ENCODE measurements around the gene HPS4. TPM values are rescaled to one million over a fixed set of nuclear protein-coding genes. Genes with fewer than 3 reads are reported as not detected.

The HPS4 gene
- total and polyA plus RNA-seq, 2 of the 8 experiments (the other 6 are each of a cell fraction or from before 2014, with no cell fraction given) = 28.0 to 35.2 TPM

DNA sequence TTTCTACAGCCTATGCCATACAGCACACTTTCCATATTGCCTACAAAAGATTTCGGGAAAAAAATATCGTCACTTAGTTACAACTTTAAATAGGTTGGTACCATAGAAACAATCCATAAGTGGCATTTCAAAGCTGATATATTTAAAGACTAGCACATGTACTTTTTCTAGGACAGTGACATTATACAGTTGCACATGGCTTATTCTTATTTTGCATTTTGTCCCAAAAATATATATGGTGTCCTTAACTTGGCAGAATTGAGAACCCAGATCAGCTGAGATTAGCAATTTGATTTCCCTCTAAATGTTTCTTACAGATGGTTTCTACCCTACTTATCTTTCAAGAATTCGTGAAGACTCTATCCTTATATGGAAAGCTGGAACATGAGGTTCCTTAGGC, 32.3 kb upstream of the HPS4 start:
- Histone ChIP-seq H2BK15ac (ENCODE audit: low read length) (no peak overlapping the region), H2AFZ (ENCODE audit: low read length) (no peak overlapping the region), H3K23me2 (ENCODE audit: low read depth, low read length) (peaks cover 6% of the 10 kb centered on the region; the same call in 1 of the 2 replicates), H4K20me1 (replicated peaks in 1 of 2; ENCODE audit: control insufficient read depth in 1 of 2, insufficient read depth in 2 of 2, low read length in 2 of 2) (no peaks in the 10 kb centered on the region), H3K36me3 (ENCODE audit: control insufficient read depth in 2 of 4, insufficient read depth in 4 of 4, low read length in 3 of 4) (no peaks in the 10 kb centered on the region), H3K18ac (ENCODE audit: extremely low read depth, low read length) (no peak overlapping the region), H3K4me2 (ENCODE audit: insufficient read depth in 1 of 2, low read depth in 2 of 2, low read length in 2 of 2) (no peak overlapping the region), H3K4me1 (replicated peaks in 1 of 4; ENCODE audit: control insufficient read depth in 3 of 4, insufficient read depth in 4 of 4, low read length in 3 of 4) (peaks cover 0 to 5% (median 3%) of the 10 kb centered on the region in 4 experiments; a peak in 3 of 7 replicates), H2BK120ac (replicated peaks; ENCODE audit: low read depth, low read length) (no peak overlapping the region), H3K27me3 (replicated peaks in 1 of 4; ENCODE audit: control insufficient read depth in 3 of 4, extremely low read depth in 1 of 4, insufficient read depth in 3 of 4, low read length in 3 of 4) (no peaks in the 10 kb centered on the region), H4K8ac (ENCODE audit: extremely low read depth, insufficient read depth, low read length) (no peak overlapping the region), H2BK20ac (ENCODE audit: low read length) (no peak overlapping the region), H3K23ac (ENCODE audit: insufficient read length) (no peak overlapping the region), H4K91ac (replicated peaks; ENCODE audit: insufficient read length, low read length) (no peak overlapping the region), H3K4me3 (ENCODE audit: extremely low read depth in 1 of 4, insufficient read depth in 2 of 4, low read depth in 3 of 4, low read length in 4 of 4) (no peak overlapping the region), H3K9ac (replicated peaks in 1 of 4; ENCODE audit: extremely low read depth in 1 of 4, low read depth in 3 of 4, low read length in 3 of 4) (no peak overlapping the region), H3K4ac (replicated peaks; ENCODE audit: insufficient read length, low read depth, low read length) (no peak overlapping the region), H3K79me2 (ENCODE audit: control insufficient read depth in 1 of 2, insufficient read depth in 2 of 2, low read length in 2 of 2) (peaks cover 4 to 16% of the 10 kb centered on the region in 2 experiments), H3K79me1 (ENCODE audit: low read depth, low read length) (no peaks in the 10 kb centered on the region; the same call in 1 of the 2 replicates), H3K9me3 (ENCODE audit: insufficient read depth in 2 of 2, low read depth in 1 of 2, low read length in 1 of 2) (no peaks in the 10 kb centered on the region), H3K27ac (ENCODE audit: low read depth, low read length) (no peak overlapping the region), H2BK12ac (ENCODE audit: low read depth, low read length) (no peak overlapping the region), H3K56ac (replicated peaks; ENCODE audit: insufficient read length, low read depth, low read length) (no peak overlapping the region), H4K5ac (ENCODE audit: insufficient read length, low read depth, low read length) (no peak overlapping the region), H2AK5ac (ENCODE audit: low read depth, low read length) (no peak overlapping the region), H3K14ac (ENCODE audit: insufficient read length) (no peak overlapping the region), H2BK5ac (ENCODE audit: low read depth, low read length) (no peak overlapping the region)
- WGBS, 2 experiments (ENCODE audit: extremely low coverage in 1 of 2, insufficient coverage in 1 of 2, insufficient read length in 1 of 2, insufficient replicate concordance in 2 of 2, low coverage in 1 of 2, low lambda C conversion rate in 2 of 2, missing lambda C conversion rate in 1 of 2) = 92% methylated on average over 3 of the region's 3 CpGs; no CpG with 5 or more reads in 1 of the 2 experiments
- POLR2A ChIA-PET (ENCODE audit: partially characterized antibody) = interaction anchor here (1.1 to 2.3 kb wide), 7 partner anchors 9 to 63 kb away, joined by 3 to 9 read pairs (median 4); partner anchors contain the start of genes HPS4 and SRRD
- FAIRE-seq (no peak), DNase-seq (ENCODE audit: low read depth in 1 of 2, low spot score in 2 of 2) (no peak)
- CTCF ChIA-PET (ENCODE audit: partially characterized antibody) = interaction anchor here (0.6 to 1.8 kb wide), 3 partner anchors 22 to 55 kb away, joined by 3 to 5 read pairs (median 3); no protein-coding TSS in a partner anchor
- TF ChIP-seq KDM1A (IDR thresholded peaks at IDR 0.05; ENCODE audit: borderline replicate concordance, low read length) = no peak
- no peak for TF ChIP-seq CREB1 (IDR thresholded peaks at IDR 0.05)
- no peak for TF ChIP-seq CHD2 (IDR thresholded peaks at IDR 0.05; ENCODE audit: low read length)
- no peak for TF ChIP-seq USF2 (IDR thresholded peaks at IDR 0.05; ENCODE audit: low read length)
- no peak for TF ChIP-seq MAX (IDR thresholded peaks at IDR 0.05)
- TF ChIP-seq POLR2A (IDR thresholded peaks at IDR 0.05; ENCODE audit: control extremely low read depth in 1 of 2, low read depth in 2 of 2, low read length in 2 of 2) = no peak
- TF ChIP-seq GTF2F1 (IDR thresholded peaks at IDR 0.05; ENCODE audit: borderline replicate concordance, low read depth, low read length) = no peak
- no peak for TF ChIP-seq NANOG (IDR thresholded peaks at IDR 0.05; ENCODE audit: insufficient read depth, low read depth, low read length, poor library complexity, severe bottlenecking)
- TF ChIP-seq SAP30 (IDR thresholded peaks at IDR 0.05; ENCODE audit: insufficient read depth, insufficient replicate concordance, low read length) = no peak
- no peak for TF ChIP-seq RAD21 (IDR thresholded peaks at IDR 0.05 in 1 of 2, conservative IDR thresholded peaks at IDR 0.05 in 1 of 2; ENCODE audit: low read depth in 2 of 2, low read length in 2 of 2)
- no peak for TF ChIP-seq TAF1 (IDR thresholded peaks at IDR 0.05; ENCODE audit: low read depth, low read length)
- TF ChIP-seq RNF2 (IDR thresholded peaks at IDR 0.05; ENCODE audit: borderline replicate concordance, low read depth, low read length, missing control alignments, poor library complexity, severe bottlenecking) = no peak

All from H1 (cell line).